Activated T-helper 2 cell treated with anti-CD3 and anti-CD28 coated beads, Interferon-gamma antibody, Interleukin-2, Interleukin-4, amounts not matched to agents 10 μg/mL and 5 μg/mL and 100 μg/mL, durations not matched to agents 14 hours and 24 hours and 36 hours (primary cell): Measurements from ENCODE around the gene TXNDC11. TPM values are rescaled to one million over a fixed set of nuclear protein-coding genes. Genes with fewer than 3 reads are reported as not detected.

ENCODE experiments used
- DNase-seq: peaks from one replicate; pipeline ENCODE4 v3.0.0; 2021; ENCODE audit warnings: low spot score
- H3K27ac Mint-ChIP-seq: one replicate; pipeline ENCODE4 v1.8.0; 2021; ENCODE audit warnings: mixed read lengths
- H3K27me3 Mint-ChIP-seq: one replicate; pipeline ENCODE4 v1.8.0; 2021; ENCODE audit warnings: low read depth, mixed read lengths
- H3K36me3 Mint-ChIP-seq: one replicate; pipeline ENCODE4 v1.8.0; 2021; ENCODE audit warnings: low read depth, mixed read lengths
- H3K4me1 Mint-ChIP-seq: one replicate; pipeline ENCODE4 v1.8.0; 2021; ENCODE audit warnings: low read depth, mixed read lengths
- H3K4me3 Mint-ChIP-seq: one replicate; pipeline ENCODE4 v1.8.0; 2021; ENCODE audit warnings: low read depth, mild to moderate bottlenecking, moderate library complexity, mixed read lengths
- H3K9me3 Mint-ChIP-seq: one replicate; pipeline ENCODE4 v1.8.0; 2021; ENCODE audit warnings: mixed read lengths
- intact Hi-C: fragments of 100-400 bp; cut with micrococcal nuclease; formaldehyde crosslinking; loops from one replicate; pipeline ENCODE4 v1.15.1; 2023
- total RNA-seq: library from RNA; stranded (reverse); gene quantifications from 2 replicates; pipeline ENCODE4 v1.2.3, GENCODE V29; 2022

TXNDC11 gene
- total RNA-seq, 1 donor from 2014 or later: 53.0 TPM

DNA sequence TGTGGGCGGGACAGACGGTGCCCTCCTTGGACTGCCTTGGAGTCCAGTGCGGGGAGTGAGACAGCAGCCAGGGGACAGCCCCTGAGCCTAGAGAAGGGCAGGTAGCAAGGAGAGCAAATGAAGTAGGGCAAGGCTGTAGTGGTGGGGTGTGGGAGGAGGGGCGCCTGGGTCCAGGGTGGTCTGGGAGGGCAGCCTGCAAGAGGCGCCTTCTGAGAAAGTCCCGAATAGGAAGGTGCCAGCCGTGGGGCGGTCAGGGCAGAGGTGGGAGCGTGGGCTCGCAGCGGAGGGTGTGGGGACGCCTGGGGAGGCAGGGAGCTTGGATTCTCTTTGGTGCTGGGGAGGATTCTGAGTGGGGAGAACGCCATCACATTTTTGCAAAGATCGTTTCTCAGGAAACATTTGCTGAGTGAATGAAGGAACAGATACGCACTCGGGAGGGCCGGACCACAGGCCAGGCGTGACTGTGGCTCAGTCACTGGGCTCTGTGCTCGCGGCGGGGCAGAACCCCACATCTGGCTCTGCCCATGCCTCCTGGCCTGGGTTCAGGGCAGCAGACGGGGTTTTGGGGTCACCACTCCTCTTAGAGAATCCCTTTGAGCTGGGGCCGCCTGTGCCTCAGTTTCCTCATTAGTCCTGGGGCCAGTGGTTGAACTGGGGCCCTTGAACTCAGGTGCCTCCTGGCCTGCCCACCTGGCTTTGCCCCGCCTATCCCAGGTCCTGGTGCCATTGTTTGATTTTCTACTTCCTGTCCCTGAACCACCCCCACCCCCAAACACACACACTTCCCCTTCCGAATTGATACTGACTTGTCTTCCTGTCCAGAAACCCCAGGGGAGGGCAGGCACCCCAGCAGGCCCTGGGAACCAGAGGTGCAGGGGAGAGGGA is 70.2 kb downstream of the TXNDC11 start:
- H3K27ac Mint-ChIP-seq: peak overlapping the region; percentile 78
- no peaks in the 10 kb centered on the region for H3K36me3 Mint-ChIP-seq
- peak overlapping the region; percentile 49 for H3K4me3 Mint-ChIP-seq
- H3K27me3 Mint-ChIP-seq: no peaks in the 10 kb centered on the region
- H3K9me3 Mint-ChIP-seq: no peaks in the 10 kb centered on the region
- intact Hi-C loops: no loop called here
- peaks cover 42% of the 10 kb centered on the region for H3K4me1 Mint-ChIP-seq
- DNase-seq: no peak

DNA sequence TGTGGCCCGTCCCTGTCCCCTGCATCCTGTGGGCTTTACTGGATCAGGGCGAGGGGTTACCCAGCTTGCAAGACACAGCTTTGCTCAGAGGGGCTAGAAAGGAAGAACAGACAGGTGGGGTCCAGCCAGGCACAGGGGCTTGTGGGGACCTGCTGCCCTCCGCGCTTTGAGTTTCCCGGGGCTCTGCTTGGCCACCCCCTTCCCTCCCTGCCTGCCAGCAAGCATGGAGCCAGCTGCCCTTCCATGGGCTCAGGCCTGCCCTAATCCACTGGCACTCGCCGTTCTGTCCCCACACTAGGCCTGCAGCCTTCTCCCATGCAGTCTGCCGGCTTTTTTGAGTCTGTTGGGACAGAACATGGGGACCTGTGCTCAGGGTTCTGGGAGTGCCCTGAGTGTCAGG is 71.0 kb downstream of the TXNDC11 start:
- Mint-ChIP-seq H3K36me3 (no peaks in the 10 kb centered on the region), H3K4me3 (peak overlapping the region; percentile 49), H3K9me3 (no peaks in the 10 kb centered on the region), H3K27ac (peak overlapping the region; percentile 78), H3K4me1 (peaks cover 44% of the 10 kb centered on the region), H3K27me3 (peaks cover 2% of the 10 kb centered on the region)
- no peak for DNase-seq
- intact Hi-C loops: no loop called here

DNA sequence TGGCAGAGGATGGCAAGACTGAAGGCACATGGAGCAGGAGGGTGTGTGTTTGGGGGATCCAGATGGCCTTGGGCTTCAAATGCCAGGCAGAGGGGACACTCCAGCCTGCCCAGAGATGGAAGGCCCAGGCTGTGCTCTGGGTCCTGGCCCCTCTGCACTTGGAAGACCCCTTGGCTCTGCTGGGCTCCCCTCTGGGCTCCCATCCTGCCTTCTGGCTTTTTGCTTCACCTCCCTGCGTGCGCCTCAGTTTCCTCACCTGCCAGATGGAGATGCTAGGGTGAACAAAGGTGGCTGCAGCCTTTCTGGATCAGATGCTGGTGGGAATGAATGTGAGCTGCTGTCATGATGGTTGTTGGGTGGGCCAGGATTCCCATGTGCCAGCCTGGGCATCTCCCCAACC is 71.4 kb downstream of the TXNDC11 start:
- Mint-ChIP-seq H3K36me3 (no peaks in the 10 kb centered on the region), H3K4me3 (peak overlapping the region; percentile 72), H3K9me3 (no peaks in the 10 kb centered on the region), H3K4me1 (peaks cover 46% of the 10 kb centered on the region), H3K27me3 (peaks cover 2% of the 10 kb centered on the region), H3K27ac (no peak overlapping the region)
- no peak for DNase-seq
- intact Hi-C loops: no loop called here

GRCh38 chr16:11670171-11671131 is 72.2 kb downstream of the TXNDC11 start:
- intact Hi-C loops: no loop called here
- peaks cover 2% of the 10 kb centered on the region for H3K27me3 Mint-ChIP-seq

DNA sequence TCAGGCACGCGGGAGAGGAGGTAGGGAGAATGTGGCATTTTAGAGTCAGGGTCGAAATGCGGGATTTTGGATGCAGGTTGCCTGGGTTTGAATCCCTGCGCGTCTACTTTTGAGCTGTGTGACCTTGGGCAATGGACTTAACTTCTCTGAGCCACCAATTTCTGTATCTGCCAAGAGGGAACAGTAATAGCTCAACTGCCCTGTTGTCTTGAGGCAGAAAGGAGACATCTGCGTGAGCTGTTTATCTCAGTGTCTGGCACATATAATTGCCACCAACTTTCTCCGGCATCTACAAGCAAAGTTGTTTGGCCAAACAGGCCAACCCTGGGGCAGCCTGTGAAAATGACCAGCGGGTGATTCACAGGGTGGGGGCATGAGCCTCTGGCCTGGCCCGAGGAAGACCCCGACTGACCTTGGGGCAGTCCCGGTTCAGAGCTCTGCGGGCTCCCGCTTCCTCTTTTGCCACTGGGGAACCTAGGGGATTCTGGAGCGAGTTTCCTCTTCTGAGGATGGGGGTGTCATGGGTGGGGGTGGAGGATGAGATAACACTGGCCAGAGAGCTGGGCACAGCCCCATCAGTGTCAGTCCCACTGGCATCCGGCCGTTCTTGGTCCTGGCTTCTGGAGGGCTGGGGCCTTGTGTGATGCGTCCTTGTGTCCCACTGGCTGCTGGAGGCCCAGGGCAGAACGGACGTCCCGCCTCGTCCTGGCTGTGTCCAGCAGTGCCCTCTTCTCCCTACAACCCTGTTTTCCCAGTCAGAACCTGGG is 73.1 kb downstream of the TXNDC11 start:
- Mint-ChIP-seq H3K36me3 (no peaks in the 10 kb centered on the region), H3K9me3 (no peaks in the 10 kb centered on the region), H3K27ac (no peak overlapping the region), H3K4me1 (peaks cover 56% of the 10 kb centered on the region), H3K27me3 (peaks cover 2% of the 10 kb centered on the region), H3K4me3 (peak overlapping the region; percentile 72)
- DNase-seq: no peak
- intact Hi-C loops: loop anchor here (5.0 kb wide), 2 partner anchors 58 to 87 kb away; no protein-coding TSS in a partner anchor

More at GRCh38 chr16:11670171-11671131, 72.2 kb downstream of the TXNDC11 start:
- peak overlapping the region; percentile 63 for H3K27ac Mint-ChIP-seq
- no peaks in the 10 kb centered on the region for H3K36me3 Mint-ChIP-seq
- peak; percentile 46 for DNase-seq
- no peaks in the 10 kb centered on the region for H3K9me3 Mint-ChIP-seq
- H3K4me1 Mint-ChIP-seq: peaks cover 48% of the 10 kb centered on the region
- peak overlapping the region; percentile 72 for H3K4me3 Mint-ChIP-seq

- Mint-ChIP-seq H3K4me1 (peaks cover 60% of the 10 kb centered on the region), H3K36me3 (no peaks in the 10 kb centered on the region), H3K27ac (no peak overlapping the region), H3K27me3 (peaks cover 2% of the 10 kb centered on the region), H3K4me3 (peak overlapping the region; percentile 72), H3K9me3 (no peaks in the 10 kb centered on the region)
- DNase-seq: no peak
- intact Hi-C loops: loop anchor here (1.0 to 5.0 kb wide), 3 partner anchors 58 to 182 kb away; partner anchors contain the start of gene RSL1D1
These were observed 73.9 kb downstream of the TXNDC11 start for GRCh38 chr16:11668623-11669379.

- DNase-seq: peak; percentile 82
- intact Hi-C loops: loop anchor here (1.0 to 5.0 kb wide), 3 partner anchors 59 to 183 kb away; partner anchors contain the start of gene RSL1D1
- Mint-ChIP-seq H3K36me3 (no peaks in the 10 kb centered on the region), H3K9me3 (no peaks in the 10 kb centered on the region), H3K27ac (no peak within 1 kb of the TSS), H3K4me1 (peaks cover 58% of the 10 kb centered on the region), H3K27me3 (peaks cover 2% of the 10 kb centered on the region), H3K4me3 (peak within 1 kb of the TSS; percentile 72)
These were observed 74.6 kb downstream of the TXNDC11 start, which contains the start of gene SNN for GRCh38 chr16:11667824-11668622. Gene SNN, plus strand, starts transcription at chr16:11668455. Its CDS starts 7,605 bp downstream, at chr16:11676060.

- peaks cover 52% of the 10 kb centered on the region for H3K4me1 Mint-ChIP-seq
- no peaks in the 10 kb centered on the region for H3K9me3 Mint-ChIP-seq
- H3K27ac Mint-ChIP-seq: no peak overlapping the region
- H3K36me3 Mint-ChIP-seq: no peaks in the 10 kb centered on the region
- H3K27me3 Mint-ChIP-seq: peaks cover 4% of the 10 kb centered on the region
- DNase-seq: no peak
- intact Hi-C loops: loop anchor here (5.0 kb wide), 2 partner anchors 60 to 85 kb away; no protein-coding TSS in a partner anchor
- peak overlapping the region; percentile 72 for H3K4me3 Mint-ChIP-seq
These were observed 75.3 kb downstream of the TXNDC11 start for GRCh38 chr16:11667221-11667823.

DNA sequence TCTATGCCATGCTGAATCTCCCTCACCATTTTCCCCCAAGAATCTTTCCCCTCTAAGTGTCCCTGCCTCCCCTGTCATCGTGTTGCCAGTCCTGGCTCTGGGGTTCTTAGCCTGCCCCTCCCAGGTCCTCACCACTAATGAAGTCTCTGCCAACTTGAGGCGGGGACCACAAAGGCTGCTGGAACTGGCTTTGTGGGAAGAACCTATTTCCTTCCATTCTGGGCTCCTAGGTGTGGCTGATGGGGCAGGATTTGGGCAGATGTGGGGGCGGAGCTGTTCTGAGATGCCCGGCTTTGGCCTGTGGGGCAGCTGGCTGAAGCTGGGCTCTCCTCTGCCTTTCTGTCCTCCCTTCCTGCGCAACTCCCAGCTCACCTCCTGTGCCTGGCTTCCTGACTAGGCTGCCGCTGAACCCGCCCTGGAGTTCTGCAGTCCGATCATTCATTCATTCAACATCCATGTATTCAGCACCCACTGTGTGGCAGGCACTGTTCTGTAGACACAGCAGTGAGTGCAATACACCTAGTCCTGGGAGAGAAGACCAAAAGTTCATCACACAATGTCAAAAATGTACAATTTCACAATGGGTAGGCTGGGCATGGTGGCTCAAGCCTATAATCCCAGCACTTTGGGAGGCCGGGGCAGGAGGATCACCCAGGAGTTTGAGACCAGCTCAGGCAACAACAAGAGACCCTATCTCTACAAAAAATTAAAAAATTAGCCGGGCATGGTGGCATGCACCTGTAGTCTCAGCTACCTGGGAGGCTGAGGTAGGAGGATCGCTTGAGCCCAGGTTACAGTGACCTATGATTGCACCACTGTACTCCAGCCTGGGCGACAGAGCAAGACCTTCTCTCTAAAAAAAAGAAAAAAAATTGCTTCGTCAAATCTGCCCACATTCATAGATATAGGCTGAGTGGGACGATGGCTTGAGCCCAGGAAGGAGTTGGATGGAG is 76.3 kb downstream of the TXNDC11 start:
- Mint-ChIP-seq H3K27me3 (peaks cover 4% of the 10 kb centered on the region), H3K9me3 (no peaks in the 10 kb centered on the region), H3K27ac (no peak overlapping the region), H3K4me3 (peak overlapping the region; percentile 72), H3K36me3 (no peaks in the 10 kb centered on the region), H3K4me1 (peaks cover 44% of the 10 kb centered on the region)
- intact Hi-C loops: loop anchor here (5.0 kb wide), 2 partner anchors 61 to 84 kb away; no protein-coding TSS in a partner anchor
- no peak for DNase-seq

- intact Hi-C loops: loop anchor here (5.0 kb wide), 2 partner anchors 62 to 83 kb away; no protein-coding TSS in a partner anchor
- no peaks in the 10 kb centered on the region for H3K9me3 Mint-ChIP-seq
- H3K4me1 Mint-ChIP-seq: peaks cover 32% of the 10 kb centered on the region
- peaks cover 5% of the 10 kb centered on the region for H3K27me3 Mint-ChIP-seq
- peak overlapping the region; percentile 18 for H3K27ac Mint-ChIP-seq
- peak overlapping the region; percentile 23 for H3K4me3 Mint-ChIP-seq
- no peak for DNase-seq
- H3K36me3 Mint-ChIP-seq: no peaks in the 10 kb centered on the region
These were observed 77.6 kb downstream of the TXNDC11 start for GRCh38 chr16:11665071-11665491.
